Thyroid gland (tissue), 4 donors: ENCODE results near the gene ZNF699.

Source experiments
- POLR2A ChIP-seq, 2 donors: fragments of 450-650 bp; IDR thresholded peaks; one replicate each; pipeline ENCODE4 v1.6.1; 2017; ENCODE audit warnings: antibody characterized with exemption in 2 of 2, mild to moderate bottlenecking in 2 of 2, moderate library complexity in 1 of 2
- TF ChIP-seq, protein P1 (sequence below), 6 experiments: fragments of 200-600 bp in 3 of 6; fragments of 450-650 bp in 3 of 6; sonication (generic) in 3 of 6; IDR thresholded peaks; one replicate each; pipeline ENCODE4 v1.5.1; 2016 to 2019; ENCODE audit warnings: antibody characterized with exemption in 6 of 6, mild to moderate bottlenecking in 2 of 6, inconsistent platforms in 1 of 6, moderate library complexity in 1 of 6

DNA sequence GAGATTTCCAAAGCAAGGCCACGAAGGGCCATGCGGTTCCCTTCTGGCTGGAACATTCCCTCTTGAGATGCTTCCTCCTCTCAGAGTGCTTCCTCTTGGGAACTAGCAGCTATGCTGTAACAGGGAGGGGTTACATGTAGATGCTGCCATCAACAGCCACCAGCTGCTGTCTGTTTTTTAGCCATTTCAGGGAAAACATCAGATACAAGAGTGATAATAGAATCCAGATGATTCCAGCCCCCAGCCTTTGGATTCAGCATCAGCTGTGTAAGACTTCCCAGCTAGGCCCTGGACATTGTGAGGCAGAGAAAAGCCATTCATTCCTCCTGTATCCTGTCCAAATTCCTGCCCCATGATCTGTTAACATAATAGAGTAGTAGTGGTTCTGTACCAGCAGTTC is 45.0 kb upstream of the ZNF699 start:
- TF ChIP-seq POLR2A (IDR thresholded peaks at IDR 0.05) = no peak
- TF ChIP-seq, protein P1, sequence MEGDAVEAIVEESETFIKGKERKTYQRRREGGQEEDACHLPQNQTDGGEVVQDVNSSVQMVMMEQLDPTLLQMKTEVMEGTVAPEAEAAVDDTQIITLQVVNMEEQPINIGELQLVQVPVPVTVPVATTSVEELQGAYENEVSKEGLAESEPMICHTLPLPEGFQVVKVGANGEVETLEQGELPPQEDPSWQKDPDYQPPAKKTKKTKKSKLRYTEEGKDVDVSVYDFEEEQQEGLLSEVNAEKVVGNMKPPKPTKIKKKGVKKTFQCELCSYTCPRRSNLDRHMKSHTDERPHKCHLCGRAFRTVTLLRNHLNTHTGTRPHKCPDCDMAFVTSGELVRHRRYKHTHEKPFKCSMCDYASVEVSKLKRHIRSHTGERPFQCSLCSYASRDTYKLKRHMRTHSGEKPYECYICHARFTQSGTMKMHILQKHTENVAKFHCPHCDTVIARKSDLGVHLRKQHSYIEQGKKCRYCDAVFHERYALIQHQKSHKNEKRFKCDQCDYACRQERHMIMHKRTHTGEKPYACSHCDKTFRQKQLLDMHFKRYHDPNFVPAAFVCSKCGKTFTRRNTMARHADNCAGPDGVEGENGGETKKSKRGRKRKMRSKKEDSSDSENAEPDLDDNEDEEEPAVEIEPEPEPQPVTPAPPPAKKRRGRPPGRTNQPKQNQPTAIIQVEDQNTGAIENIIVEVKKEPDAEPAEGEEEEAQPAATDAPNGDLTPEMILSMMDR (IDR thresholded peaks at IDR 0.05) = no peak
